Tibial artery (tissue), 4 donors: Measurements from ENCODE around the gene GLI3.

Experiments
- DNase-seq, 2 donors: peaks; one replicate each; pipeline ENCODE4 v3.0.0-alpha.2; 2019
- H3K27ac ChIP-seq, 2 donors: fragments of 200-600 bp; sonication (generic) in 1 of 2; 1 replicate in 1 of 2; 2 replicates in 1 of 2; pipeline ENCODE4 v1.5.1; 2018 to 2019; ENCODE audit warnings: mild to moderate bottlenecking in 1 of 2
- H3K27me3 ChIP-seq, 2 donors: fragments of 200-600 bp; sonication (generic) in 1 of 2; one replicate each; pipeline versions ENCODE4 v1.5.1 to v1.6.0; 2016 to 2019
- H3K36me3 ChIP-seq, 3 donors: fragments of 200-600 bp; sonication (generic) in 2 of 3; one replicate each; pipeline ENCODE4 v1.5.1; 2016 to 2019; ENCODE audit warnings: mild to moderate bottlenecking in 2 of 3
- H3K4me1 ChIP-seq, 4 donors: fragments of 200-600 bp; sonication (generic) in 2 of 4; 1 replicate in 3 of 4; 2 replicates in 1 of 4; pipeline ENCODE4 v1.5.1; 2016 to 2019
- H3K4me3 ChIP-seq, 2 donors: fragments of 200-600 bp; sonication (generic) in 1 of 2; 1 replicate in 1 of 2; 2 replicates in 1 of 2; pipeline ENCODE4 v1.5.1; 2018 to 2019; ENCODE audit warnings: mild to moderate bottlenecking in 2 of 2
- H3K9me3 ChIP-seq, 3 donors: fragments of 200-600 bp; sonication (generic) in 1 of 3; one replicate each; pipeline ENCODE4 v1.5.1; 2016 to 2019
- intact Hi-C: fragments of 100-400 bp; cut with DNase I; formaldehyde crosslinking; loops from one replicate; pipeline ENCODE4 v1.15.0; 2023; ENCODE audit warnings: low total_unique reads
- TF ChIP-seq, protein P1 (sequence below), 2 experiments: fragments of 200-600 bp in 1 of 2; fragments of 450-650 bp in 1 of 2; IDR thresholded peaks; one replicate each; pipeline ENCODE4 v1.5.1; 2017 to 2019; ENCODE audit warnings: antibody characterized with exemption in 2 of 2, mild to moderate bottlenecking in 1 of 2, moderate library complexity in 1 of 2

GLI3 gene

DNA sequence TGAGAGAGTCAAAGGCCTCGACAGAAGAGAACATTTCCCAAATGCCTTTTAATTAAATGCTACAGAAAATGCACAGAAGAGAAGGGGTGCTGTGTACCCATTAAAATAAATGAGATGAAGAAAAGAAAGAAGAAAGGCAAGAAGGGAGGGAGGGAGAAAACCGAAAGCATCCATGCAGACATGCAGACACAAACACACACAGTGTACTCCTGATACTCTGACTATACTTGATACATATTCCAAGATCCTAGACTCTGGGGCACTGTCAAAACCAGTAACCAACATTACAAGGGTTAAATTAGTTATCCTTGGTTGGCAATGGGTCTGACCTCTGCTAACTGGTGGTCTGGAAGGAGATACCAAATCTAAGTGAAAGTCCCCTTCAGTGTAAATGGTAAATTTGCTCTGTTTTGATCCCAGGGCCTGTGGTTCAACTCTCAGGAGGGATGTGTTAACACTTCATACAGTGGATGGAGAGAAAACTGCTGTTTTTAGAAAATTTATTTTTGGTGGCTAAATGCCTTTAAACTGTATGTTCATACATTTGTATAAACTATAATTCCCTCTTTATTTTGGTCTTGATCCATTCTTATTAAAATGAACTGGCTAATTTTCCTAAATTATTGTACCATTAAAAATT lies 241.3 kb downstream of the GLI3 start:
- H3K4me1 ChIP-seq, result peaks cover 0 to 25% (median under 1%) of the 10 kb centered on the region in 4 donors
- H3K4me3 ChIP-seq, result no peak overlapping the region
- H3K9me3 ChIP-seq, result no peaks in the 10 kb centered on the region
- no peak overlapping the region for H3K27ac ChIP-seq
- H3K27me3 ChIP-seq, result no peaks in the 10 kb centered on the region
- intact Hi-C loops, result no loop called here
- TF ChIP-seq, protein P1, sequence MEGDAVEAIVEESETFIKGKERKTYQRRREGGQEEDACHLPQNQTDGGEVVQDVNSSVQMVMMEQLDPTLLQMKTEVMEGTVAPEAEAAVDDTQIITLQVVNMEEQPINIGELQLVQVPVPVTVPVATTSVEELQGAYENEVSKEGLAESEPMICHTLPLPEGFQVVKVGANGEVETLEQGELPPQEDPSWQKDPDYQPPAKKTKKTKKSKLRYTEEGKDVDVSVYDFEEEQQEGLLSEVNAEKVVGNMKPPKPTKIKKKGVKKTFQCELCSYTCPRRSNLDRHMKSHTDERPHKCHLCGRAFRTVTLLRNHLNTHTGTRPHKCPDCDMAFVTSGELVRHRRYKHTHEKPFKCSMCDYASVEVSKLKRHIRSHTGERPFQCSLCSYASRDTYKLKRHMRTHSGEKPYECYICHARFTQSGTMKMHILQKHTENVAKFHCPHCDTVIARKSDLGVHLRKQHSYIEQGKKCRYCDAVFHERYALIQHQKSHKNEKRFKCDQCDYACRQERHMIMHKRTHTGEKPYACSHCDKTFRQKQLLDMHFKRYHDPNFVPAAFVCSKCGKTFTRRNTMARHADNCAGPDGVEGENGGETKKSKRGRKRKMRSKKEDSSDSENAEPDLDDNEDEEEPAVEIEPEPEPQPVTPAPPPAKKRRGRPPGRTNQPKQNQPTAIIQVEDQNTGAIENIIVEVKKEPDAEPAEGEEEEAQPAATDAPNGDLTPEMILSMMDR (IDR thresholded peaks at IDR 0.05), result no peak
- peaks cover 0 to 8% (median 0%) of the 10 kb centered on the region in 3 donors for H3K36me3 ChIP-seq
- no peak for DNase-seq

DNA sequence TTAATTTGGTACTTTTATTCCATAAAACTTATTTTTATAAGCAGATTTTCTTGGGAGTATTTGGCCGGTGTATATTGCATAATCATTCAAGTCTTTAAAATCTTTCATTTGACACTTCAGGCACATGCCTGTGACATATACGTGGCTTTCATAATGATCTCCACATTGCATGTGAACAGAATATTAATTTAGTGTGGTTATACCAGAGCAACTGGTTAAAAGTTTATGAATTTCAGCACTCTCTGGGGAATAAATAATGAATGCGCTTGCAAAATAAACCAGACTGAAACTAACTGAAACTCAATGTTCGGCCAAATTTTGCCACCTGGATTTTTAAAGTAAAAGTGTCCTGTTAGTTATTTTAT lies 242.3 kb downstream of the GLI3 start:
- H3K27me3 ChIP-seq, result no peaks in the 10 kb centered on the region
- H3K9me3 ChIP-seq, result no peaks in the 10 kb centered on the region
- H3K27ac ChIP-seq, result no peak overlapping the region
- TF ChIP-seq, protein P1 (IDR thresholded peaks at IDR 0.05), result no peak
- intact Hi-C loops, result no loop called here
- peaks cover 0 to 27% (median 3%) of the 10 kb centered on the region in 4 donors for H3K4me1 ChIP-seq
- H3K36me3 ChIP-seq, result peaks cover 0 to 8% (median 0%) of the 10 kb centered on the region in 3 donors
- DNase-seq, result no peak
- no peak overlapping the region for H3K4me3 ChIP-seq

DNA sequence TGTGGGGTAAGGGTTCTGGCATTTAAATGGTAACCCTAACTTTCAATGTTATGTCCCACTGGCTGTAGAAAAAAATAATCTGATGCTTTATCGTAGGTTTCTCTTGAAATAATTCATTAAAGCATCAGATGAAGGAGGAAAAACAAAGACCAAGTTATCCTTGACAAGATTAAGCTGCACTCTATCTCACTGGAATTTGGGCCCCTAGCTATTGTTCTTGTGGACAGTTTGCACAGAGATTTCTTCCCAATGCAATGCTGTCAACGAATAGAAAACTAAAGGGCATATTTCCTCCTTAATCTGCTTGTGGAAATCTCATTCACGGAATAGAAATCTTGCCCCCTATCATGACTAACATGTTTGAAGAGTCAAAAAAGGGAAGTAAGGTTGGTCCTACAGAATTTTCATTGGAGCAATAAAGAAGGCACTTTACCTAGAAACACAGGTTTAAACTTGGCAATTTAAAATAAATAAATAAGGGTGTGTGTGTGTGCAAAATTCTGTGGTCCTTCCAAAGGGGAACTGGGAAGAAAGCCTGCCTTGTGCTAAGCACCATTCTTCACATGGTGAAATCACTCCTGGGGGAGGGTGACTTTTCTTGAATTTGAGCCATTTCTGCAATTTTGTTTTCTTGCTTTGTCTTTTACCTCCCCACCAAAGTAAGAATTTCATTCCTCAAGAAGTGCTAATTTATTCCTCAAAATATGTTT lies 242.8 kb downstream of the GLI3 start:
- H3K9me3 ChIP-seq, result no peaks in the 10 kb centered on the region
- no peak for DNase-seq
- intact Hi-C loops, result no loop called here
- TF ChIP-seq, protein P1 (IDR thresholded peaks at IDR 0.05), result no peak
- no peak overlapping the region for H3K4me3 ChIP-seq
- H3K27ac ChIP-seq, result no peak overlapping the region
- H3K36me3 ChIP-seq, result peaks cover 0 to 3% (median 0%) of the 10 kb centered on the region in 3 donors
- no peaks in the 10 kb centered on the region for H3K27me3 ChIP-seq
- peaks cover 0 to 27% (median 3%) of the 10 kb centered on the region in 4 donors for H3K4me1 ChIP-seq

DNA sequence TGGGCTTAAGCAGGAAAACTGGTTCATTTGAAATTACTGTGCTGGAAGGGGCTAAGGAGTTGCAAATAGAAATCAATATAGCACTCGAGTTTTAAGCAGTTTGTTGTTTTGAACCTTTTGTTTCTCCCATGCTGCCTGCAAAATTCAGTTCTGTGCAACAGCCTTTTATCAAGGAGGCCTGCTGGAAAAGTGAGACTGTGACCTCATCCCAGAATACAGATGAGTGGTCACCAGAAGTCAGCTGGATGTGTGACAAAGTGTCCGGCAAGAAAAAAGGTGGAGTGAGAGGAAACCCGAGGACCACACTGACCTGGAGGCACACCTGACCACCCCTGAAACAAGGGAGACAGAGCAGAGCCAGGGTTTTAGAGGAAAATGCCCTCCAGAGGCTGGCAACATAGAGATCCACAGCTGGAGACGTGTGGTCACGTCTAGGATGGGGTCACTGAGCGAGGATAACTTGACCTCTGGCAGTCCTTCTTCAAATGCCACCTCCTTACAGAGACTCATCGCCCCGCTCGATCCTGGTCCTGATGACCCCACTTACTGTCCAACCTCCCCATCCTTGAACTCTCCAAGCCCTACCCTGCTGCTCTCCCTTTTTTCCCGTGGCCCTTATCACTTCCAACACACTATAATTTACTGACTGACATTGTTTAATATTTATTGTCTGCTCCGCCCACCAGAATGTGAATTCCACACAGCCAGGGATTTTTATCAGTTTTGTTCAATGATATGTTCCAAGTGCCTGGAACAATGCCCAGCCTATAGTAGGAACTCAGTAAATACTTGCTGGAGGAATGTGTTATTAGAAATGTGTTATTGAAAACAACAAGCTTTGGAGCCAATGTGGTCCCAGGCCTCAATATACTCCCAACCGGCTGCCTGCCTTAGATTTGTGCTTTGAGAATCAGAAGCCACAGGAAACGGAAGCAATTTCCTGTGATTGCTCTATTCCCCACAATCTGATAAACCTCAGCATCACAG lies 243.8 kb downstream of the GLI3 start:
- TF ChIP-seq, protein P1 (IDR thresholded peaks at IDR 0.05), result no peak
- Histone ChIP-seq H3K27ac (no peak overlapping the region), H3K9me3 (no peaks in the 10 kb centered on the region), H3K27me3 (no peaks in the 10 kb centered on the region), H3K4me3 (no peak overlapping the region), H3K36me3 (no peaks in the 10 kb centered on the region), H3K4me1 (peaks cover 0 to 27% (median 3%) of the 10 kb centered on the region in 4 donors)
- no peak for DNase-seq
- intact Hi-C loops, result no loop called here

DNA sequence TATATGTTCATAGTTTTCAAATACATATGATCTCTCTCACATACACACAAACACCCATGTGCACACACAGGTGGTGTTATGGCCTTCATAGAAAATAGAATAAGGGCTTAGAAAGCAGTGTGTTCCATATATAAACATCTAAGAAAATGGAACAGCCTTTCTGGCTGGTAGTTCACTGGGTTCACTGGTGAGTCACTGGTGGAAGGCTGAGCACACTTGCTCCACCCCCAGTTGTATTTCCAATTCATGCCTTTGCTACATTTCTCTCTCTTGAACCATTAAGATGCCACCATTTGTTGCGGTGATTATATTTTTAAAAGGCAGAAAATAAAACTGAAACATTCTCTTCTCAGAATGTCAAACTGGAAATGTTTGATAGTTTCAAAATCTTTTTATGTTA lies 252.1 kb downstream of the GLI3 start:
- TF ChIP-seq, protein P1 (IDR thresholded peaks at IDR 0.05), result no peak
- no peak overlapping the region for H3K4me3 ChIP-seq
- no peak overlapping the region for H3K27ac ChIP-seq
- H3K36me3 ChIP-seq, result no peaks in the 10 kb centered on the region
- no peaks in the 10 kb centered on the region for H3K27me3 ChIP-seq
- no peak for DNase-seq
- H3K4me1 ChIP-seq, result peaks cover 0 to 11% (median 4%) of the 10 kb centered on the region in 4 donors
- intact Hi-C loops, result no loop called here
- no peaks in the 10 kb centered on the region for H3K9me3 ChIP-seq
